Measurements from ENCODE around the gene INSR.

- TF ChIP-seq CTCF (IDR thresholded peaks at IDR 0.05) (no peak), POLR2A (IDR thresholded peaks at IDR 0.05) (no peak)
Measured at GRCh38 chr19:7088999-7089398, 205.2 kb downstream of the INSR start.
